HepG2 (cell line): ENCODE results near the gene CHRNG.

Experiments
- EZH2 ChIP-seq: conservative IDR thresholded peaks from 2 replicates; pipeline ENCODE4 v1.6.1; 2012; ENCODE audit warnings: mild to moderate bottlenecking, low read depth, low read length, moderate library complexity
- MATR3 ChIP-seq: sonication (generic); formaldehyde crosslinking; IDR thresholded peaks from 2 replicates; pipeline ENCODE4 v1.4.0; 2020; ENCODE audit warnings: missing genetic modification reagents
- NPAS2 ChIP-seq: sonication (generic); formaldehyde crosslinking; IDR thresholded peaks from 2 replicates; pipeline ENCODE4 v1.8.0; 2022; ENCODE audit warnings: mild to moderate bottlenecking, missing genetic modification reagents, borderline replicate concordance
- POLR2A ChIP-seq, 2 experiments: IDR thresholded peaks; 2 replicates each; pipeline ENCODE4 v1.6.1; 2011; ENCODE audit warnings: low read depth in 2 of 2, low read length in 2 of 2, mild to moderate bottlenecking in 1 of 2, moderate library complexity in 1 of 2; ENCODE audit not compliant: insufficient read depth in 1 of 2
- SMAD9 ChIP-seq: sonication (generic); formaldehyde crosslinking; IDR thresholded peaks from 2 replicates; pipeline ENCODE4 v1.5.1; 2020; ENCODE audit warnings: mild to moderate bottlenecking, missing genetic modification reagents
- SP1 ChIP-seq, 2 experiments: fragments of 450-650 bp in 1 of 2; sonication (generic) in 1 of 2; formaldehyde crosslinking in 1 of 2; IDR thresholded peaks; 2 replicates each; pipeline versions ENCODE4 v1.4.0 to v1.6.1; 2016 to 2020; ENCODE audit warnings: missing genetic modification reagents in 1 of 2
- TAF15 ChIP-seq: fragments of 200-400 bp; formaldehyde crosslinking; IDR thresholded peaks from one replicate; pipeline ENCODE4 v1.6.1; 2018; ENCODE audit warnings: mild to moderate bottlenecking, low read depth, low read length; ENCODE audit not compliant: poor library complexity, severe bottlenecking
- TF ChIP-seq, protein P1 (sequence below): sonication (generic); formaldehyde crosslinking; IDR thresholded peaks from 2 replicates; pipeline ENCODE4 v1.5.0; 2020; ENCODE audit warnings: mild to moderate bottlenecking, missing genetic modification reagents, moderate library complexity
- TF ChIP-seq, protein P2 (sequence below): sonication (generic); formaldehyde crosslinking; IDR thresholded peaks from 2 replicates; pipeline ENCODE4 v1.5.0; 2020; ENCODE audit warnings: missing genetic modification reagents
- TF ChIP-seq, protein P3 (sequence below): sonication (generic); formaldehyde crosslinking; IDR thresholded peaks from 2 replicates; pipeline ENCODE4 v1.4.0; 2020; ENCODE audit warnings: missing genetic modification reagents
- TF ChIP-seq, protein P4 (sequence below), 2 experiments: IDR thresholded peaks; 2 replicates each; pipeline ENCODE4 v1.6.1; 2011 to 2012; ENCODE audit warnings: low read length in 2 of 2, borderline replicate concordance in 1 of 2, low read depth in 1 of 2, mild to moderate bottlenecking in 1 of 2, moderate library complexity in 1 of 2
- TF ChIP-seq, protein P5 (sequence below): sonication (generic); formaldehyde crosslinking; IDR thresholded peaks from 2 replicates; pipeline ENCODE4 v1.8.1; 2023; ENCODE audit warnings: missing genetic modification reagents, inconsistent platforms, borderline replicate concordance
- TF ChIP-seq, protein P6 (sequence below): sonication (generic); formaldehyde crosslinking; IDR thresholded peaks from 2 replicates; pipeline ENCODE4 v1.5.0; 2020; ENCODE audit warnings: missing genetic modification reagents

DNA sequence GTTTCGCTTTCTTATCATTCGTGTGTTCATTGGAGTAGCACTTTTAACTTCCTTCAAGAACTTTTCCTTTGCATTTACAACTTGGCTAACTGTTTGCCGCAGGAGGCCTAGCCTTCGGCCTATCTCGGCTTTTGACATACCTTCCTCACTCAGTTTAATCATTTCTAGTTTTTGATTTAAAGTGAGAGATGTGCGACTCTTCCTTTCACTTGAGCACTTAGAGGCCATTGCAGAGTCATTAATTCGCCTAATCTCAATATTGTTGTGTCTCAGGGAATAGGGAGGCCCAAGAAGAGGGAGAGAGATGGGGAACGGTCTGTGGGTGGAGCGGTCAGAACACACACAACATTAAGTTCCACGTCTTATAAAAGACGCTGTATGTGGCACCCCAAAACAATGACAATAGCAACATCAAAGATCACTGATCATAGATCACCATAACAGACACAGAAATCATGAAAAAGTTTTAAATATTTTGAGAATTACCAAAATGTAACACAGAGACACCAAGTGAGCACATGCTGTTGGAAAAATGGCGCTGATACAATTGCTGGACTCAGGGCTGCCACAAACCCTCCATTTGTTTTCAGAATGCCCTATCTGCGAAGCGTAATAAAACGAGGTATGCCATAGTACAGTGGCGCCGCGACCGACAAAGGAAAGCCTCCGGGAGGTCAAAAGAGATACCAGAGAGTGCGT is 10.3 kb downstream of the CHRNG start:
- no peak for TF ChIP-seq NPAS2 (CRISPR knock-in tag)
- TF ChIP-seq, protein P1, sequence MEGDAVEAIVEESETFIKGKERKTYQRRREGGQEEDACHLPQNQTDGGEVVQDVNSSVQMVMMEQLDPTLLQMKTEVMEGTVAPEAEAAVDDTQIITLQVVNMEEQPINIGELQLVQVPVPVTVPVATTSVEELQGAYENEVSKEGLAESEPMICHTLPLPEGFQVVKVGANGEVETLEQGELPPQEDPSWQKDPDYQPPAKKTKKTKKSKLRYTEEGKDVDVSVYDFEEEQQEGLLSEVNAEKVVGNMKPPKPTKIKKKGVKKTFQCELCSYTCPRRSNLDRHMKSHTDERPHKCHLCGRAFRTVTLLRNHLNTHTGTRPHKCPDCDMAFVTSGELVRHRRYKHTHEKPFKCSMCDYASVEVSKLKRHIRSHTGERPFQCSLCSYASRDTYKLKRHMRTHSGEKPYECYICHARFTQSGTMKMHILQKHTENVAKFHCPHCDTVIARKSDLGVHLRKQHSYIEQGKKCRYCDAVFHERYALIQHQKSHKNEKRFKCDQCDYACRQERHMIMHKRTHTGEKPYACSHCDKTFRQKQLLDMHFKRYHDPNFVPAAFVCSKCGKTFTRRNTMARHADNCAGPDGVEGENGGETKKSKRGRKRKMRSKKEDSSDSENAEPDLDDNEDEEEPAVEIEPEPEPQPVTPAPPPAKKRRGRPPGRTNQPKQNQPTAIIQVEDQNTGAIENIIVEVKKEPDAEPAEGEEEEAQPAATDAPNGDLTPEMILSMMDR = no peak
- TF ChIP-seq, protein P2, sequence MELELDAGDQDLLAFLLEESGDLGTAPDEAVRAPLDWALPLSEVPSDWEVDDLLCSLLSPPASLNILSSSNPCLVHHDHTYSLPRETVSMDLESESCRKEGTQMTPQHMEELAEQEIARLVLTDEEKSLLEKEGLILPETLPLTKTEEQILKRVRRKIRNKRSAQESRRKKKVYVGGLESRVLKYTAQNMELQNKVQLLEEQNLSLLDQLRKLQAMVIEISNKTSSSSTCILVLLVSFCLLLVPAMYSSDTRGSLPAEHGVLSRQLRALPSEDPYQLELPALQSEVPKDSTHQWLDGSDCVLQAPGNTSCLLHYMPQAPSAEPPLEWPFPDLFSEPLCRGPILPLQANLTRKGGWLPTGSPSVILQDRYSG (CRISPR knock-in tag) = no peak
- no peak for TF ChIP-seq SMAD9 (CRISPR knock-in tag)
- TF ChIP-seq, protein P3, sequence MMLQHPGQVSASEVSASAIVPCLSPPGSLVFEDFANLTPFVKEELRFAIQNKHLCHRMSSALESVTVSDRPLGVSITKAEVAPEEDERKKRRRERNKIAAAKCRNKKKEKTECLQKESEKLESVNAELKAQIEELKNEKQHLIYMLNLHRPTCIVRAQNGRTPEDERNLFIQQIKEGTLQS (CRISPR knock-in tag) = no peak
- no peak for TF ChIP-seq POLR2A (IDR thresholded peaks at IDR 0.05; ENCODE audit: insufficient read depth in 1 of 2, low read depth in 2 of 2, low read length in 2 of 2)
- TF ChIP-seq, protein P4, sequence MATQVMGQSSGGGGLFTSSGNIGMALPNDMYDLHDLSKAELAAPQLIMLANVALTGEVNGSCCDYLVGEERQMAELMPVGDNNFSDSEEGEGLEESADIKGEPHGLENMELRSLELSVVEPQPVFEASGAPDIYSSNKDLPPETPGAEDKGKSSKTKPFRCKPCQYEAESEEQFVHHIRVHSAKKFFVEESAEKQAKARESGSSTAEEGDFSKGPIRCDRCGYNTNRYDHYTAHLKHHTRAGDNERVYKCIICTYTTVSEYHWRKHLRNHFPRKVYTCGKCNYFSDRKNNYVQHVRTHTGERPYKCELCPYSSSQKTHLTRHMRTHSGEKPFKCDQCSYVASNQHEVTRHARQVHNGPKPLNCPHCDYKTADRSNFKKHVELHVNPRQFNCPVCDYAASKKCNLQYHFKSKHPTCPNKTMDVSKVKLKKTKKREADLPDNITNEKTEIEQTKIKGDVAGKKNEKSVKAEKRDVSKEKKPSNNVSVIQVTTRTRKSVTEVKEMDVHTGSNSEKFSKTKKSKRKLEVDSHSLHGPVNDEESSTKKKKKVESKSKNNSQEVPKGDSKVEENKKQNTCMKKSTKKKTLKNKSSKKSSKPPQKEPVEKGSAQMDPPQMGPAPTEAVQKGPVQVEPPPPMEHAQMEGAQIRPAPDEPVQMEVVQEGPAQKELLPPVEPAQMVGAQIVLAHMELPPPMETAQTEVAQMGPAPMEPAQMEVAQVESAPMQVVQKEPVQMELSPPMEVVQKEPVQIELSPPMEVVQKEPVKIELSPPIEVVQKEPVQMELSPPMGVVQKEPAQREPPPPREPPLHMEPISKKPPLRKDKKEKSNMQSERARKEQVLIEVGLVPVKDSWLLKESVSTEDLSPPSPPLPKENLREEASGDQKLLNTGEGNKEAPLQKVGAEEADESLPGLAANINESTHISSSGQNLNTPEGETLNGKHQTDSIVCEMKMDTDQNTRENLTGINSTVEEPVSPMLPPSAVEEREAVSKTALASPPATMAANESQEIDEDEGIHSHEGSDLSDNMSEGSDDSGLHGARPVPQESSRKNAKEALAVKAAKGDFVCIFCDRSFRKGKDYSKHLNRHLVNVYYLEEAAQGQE (IDR thresholded peaks at IDR 0.05; ENCODE audit: borderline replicate concordance in 1 of 2, low read depth in 1 of 2, low read length in 2 of 2) = no peak
- TF ChIP-seq, protein P5, sequence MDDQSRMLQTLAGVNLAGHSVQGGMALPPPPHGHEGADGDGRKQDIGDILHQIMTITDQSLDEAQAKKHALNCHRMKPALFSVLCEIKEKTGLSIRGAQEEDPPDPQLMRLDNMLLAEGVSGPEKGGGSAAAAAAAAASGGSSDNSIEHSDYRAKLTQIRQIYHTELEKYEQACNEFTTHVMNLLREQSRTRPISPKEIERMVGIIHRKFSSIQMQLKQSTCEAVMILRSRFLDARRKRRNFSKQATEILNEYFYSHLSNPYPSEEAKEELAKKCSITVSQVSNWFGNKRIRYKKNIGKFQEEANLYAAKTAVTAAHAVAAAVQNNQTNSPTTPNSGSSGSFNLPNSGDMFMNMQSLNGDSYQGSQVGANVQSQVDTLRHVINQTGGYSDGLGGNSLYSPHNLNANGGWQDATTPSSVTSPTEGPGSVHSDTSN (CRISPR knock-in tag) = no peak
- TF ChIP-seq EZH2 = no peak
- TF ChIP-seq, protein P6, sequence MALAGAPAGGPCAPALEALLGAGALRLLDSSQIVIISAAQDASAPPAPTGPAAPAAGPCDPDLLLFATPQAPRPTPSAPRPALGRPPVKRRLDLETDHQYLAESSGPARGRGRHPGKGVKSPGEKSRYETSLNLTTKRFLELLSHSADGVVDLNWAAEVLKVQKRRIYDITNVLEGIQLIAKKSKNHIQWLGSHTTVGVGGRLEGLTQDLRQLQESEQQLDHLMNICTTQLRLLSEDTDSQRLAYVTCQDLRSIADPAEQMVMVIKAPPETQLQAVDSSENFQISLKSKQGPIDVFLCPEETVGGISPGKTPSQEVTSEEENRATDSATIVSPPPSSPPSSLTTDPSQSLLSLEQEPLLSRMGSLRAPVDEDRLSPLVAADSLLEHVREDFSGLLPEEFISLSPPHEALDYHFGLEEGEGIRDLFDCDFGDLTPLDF (CRISPR knock-in tag) = no peak
- TF ChIP-seq TAF15 = no peak
- TF ChIP-seq SP1 (IDR thresholded peaks at IDR 0.05) = no peak
- no peak for TF ChIP-seq SP1 (CRISPR knock-in tag; IDR thresholded peaks at IDR 0.05)
- TF ChIP-seq MATR3 (CRISPR knock-in tag) = no peak
